ENCODE results near the gene PHYH.
"Not testable (repeated sequence)": the region's sequence is repeated elsewhere in the genome, so short reads cannot be mapped to it uniquely, and the experiment has no call there.

PHYH gene

DNA sequence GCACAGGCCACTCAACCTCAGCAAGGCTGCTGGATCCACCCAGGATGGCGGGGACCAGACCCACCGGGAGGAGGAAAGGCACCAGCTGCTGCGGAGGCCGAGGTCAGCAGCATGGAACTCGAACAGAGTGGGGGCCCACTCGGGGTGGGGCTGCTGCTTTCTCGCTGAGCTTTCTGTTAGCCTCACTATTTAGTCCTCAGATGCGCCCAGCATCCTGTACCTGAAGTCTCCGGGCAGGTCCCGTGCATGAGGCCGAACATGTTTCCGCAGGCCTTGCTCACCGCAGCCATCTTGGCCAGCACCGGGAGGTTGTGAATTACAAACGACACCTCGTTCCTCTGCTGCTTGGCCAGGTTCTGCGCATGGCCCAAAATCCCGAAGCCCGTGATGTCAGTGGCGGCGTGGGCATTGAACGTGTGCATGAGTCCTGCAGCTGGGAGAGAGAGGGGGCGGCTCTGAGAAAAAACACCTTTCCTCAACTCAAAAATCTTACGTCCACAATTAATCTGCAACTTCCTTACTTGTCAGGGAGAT is 22.8 kb upstream of the PHYH start:
- no peak overlapping the region for H3K4me3 ChIP-seq (ENCODE audit: low read depth, low read length)

- H3K4me3 ChIP-seq (ENCODE audit: low read depth, low read length): no peak overlapping the region
These were observed 21.7 kb upstream of the PHYH start for GRCh38 chr10:13321576-13321975.

- no peak overlapping the region for H3K4me3 ChIP-seq (ENCODE audit: low read depth, low read length)
These were observed 19.3 kb upstream of the PHYH start for GRCh38 chr10:13319166-13319565.

- H3K4me3 ChIP-seq (ENCODE audit: low read depth, low read length): no peak overlapping the region
These were observed 17.6 kb upstream of the PHYH start for GRCh38 chr10:13317474-13317873.

DNA sequence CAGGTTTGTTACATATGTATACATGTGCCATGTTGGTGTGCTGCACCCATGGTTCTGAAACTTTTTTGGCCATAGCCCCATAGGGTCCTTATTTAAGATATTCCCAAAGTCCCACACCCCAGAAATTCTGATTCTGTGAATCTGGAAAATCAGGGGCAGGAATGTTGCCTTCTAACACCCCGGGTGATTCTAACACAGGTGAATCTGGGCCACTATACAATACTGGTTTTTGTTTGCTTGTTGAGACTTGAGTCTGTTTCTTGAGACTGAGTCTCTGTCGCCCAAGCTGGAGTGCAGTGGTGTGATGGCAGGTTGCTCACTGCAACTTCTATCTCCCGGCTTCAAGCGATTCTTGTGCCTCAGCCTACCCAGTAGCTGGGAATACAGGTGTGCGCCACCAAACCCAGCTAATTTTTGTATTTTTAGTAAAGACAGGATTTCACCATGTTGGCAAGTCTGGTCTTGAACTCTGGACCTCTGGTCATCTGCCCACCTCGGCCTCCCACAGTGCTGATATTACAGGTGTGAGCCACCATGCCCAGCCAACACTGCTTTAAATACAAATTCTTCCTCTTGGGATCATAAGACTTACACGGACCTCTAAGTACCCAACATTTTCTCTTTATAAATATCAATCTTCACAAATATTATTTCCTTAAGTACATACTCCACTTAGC is 16.9 kb upstream of the PHYH start:
- H3K4me3 ChIP-seq (ENCODE audit: low read depth, low read length): no peak overlapping the region

GRCh38 chr10:13315361-13315760 is 15.5 kb upstream of the PHYH start:
- no peak overlapping the region for H3K4me3 ChIP-seq (ENCODE audit: low read depth, low read length)

GRCh38 chr10:13311177-13311575 is 11.3 kb upstream of the PHYH start:
- no peak overlapping the region for H3K4me3 ChIP-seq (ENCODE audit: low read depth, low read length)

- no peak overlapping the region for H3K4me3 ChIP-seq (ENCODE audit: low read depth, low read length)
These were observed 10.8 kb upstream of the PHYH start for GRCh38 chr10:13310518-13311176.

GRCh38 chr10:13309792-13310191 is 9.9 kb upstream of the PHYH start:
- no peak overlapping the region for H3K4me3 ChIP-seq (ENCODE audit: low read depth, low read length)

DNA sequence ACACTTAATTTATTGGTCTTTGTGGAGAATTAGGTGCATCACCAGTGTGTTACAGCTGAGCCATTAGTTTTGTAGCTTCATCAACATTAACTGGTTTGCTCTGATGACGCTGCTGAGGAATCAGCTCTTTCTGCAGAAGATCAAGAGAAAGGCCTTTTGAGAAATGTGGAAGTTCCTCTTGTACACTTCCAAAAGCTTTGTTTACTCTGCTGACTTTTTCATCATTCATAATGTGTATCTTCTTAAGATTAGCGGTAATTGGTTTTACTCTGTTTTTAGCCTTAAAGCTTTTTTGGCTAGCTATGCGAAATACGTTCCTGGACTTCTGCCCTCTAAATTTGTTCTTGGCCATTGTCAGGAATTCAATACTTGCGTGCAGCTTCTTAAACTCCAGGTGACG is 8.2 kb upstream of the PHYH start:
- no peak overlapping the region for H3K4me3 ChIP-seq (ENCODE audit: low read depth, low read length)

- no peak overlapping the region for H3K4me3 ChIP-seq (ENCODE audit: low read depth, low read length)
These were observed 6.2 kb upstream of the PHYH start for GRCh38 chr10:13306103-13306502.

DNA sequence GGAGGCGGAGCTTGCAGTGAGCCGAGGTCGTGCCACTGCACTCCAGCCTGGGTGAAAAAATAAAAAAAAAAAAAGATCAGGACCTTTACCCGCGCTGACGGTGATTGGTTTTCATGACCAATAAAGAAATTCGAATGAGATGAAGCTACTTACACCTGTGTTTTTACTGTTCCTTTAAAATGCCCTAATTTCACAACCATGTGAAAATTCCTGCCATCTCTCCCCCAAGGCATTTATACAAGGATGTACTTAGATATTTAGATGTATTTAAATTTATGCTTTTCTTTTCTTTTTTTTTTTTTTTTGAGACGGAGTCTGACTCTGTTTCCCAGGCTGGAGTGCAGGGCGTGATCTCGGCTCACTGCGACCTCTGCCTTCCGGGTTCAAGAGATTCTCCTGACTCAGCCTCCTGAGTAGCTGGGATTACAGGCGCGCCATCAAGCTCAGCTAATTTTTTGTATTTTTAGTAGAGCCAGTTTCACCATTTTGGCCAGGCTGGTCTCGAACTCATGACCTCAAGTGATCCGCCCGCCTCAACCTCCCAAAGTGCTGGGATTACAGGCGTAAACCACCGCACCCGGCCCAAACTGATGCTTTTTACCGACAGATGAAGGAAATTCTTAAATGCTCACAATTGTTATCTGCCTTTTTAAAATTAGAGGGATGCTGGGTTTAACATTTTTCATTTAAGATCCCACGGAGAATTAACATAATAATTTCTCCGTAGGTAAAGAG is 3.1 kb upstream of the PHYH start:
- H3K4me3 ChIP-seq (ENCODE audit: low read depth, low read length): no peak overlapping the region

- peak overlapping the region; percentile 43 for H3K4me3 ChIP-seq (ENCODE audit: low read depth, low read length)
These were observed 972 bp downstream of the PHYH start for GRCh38 chr10:13298748-13299436.

- H3K4me3 ChIP-seq (ENCODE audit: low read depth, low read length): no peak overlapping the region
These were observed 3.4 kb downstream of the PHYH start for GRCh38 chr10:13296476-13296875.

DNA sequence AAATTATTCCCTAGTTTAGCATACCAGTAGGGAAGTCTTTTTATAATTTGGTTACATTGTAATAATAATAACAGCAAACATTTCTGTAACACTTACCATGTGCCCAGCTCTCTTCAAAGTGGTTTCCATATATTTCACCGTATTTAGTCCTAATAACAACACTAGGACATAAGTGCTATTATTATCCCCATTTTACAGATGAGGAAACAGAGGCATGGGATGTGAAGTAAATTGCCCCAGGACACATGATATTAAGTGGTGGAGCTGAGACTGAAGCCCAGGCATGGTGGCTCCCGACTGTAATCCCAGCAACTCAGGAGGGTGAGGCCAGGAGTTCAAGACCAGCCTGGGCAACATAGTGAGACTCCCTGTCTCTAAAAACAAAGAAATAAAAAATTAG is 5.1 kb downstream of the PHYH start:
- no peak overlapping the region for H3K4me3 ChIP-seq (ENCODE audit: low read depth, low read length)

- no peak overlapping the region for H3K4me3 ChIP-seq (ENCODE audit: low read depth, low read length)
These were observed 7.8 kb downstream of the PHYH start for GRCh38 chr10:13291821-13292773.

GRCh38 chr10:13291061-13291460 is 8.8 kb downstream of the PHYH start:
- no peak overlapping the region for H3K4me3 ChIP-seq (ENCODE audit: low read depth, low read length)

DNA sequence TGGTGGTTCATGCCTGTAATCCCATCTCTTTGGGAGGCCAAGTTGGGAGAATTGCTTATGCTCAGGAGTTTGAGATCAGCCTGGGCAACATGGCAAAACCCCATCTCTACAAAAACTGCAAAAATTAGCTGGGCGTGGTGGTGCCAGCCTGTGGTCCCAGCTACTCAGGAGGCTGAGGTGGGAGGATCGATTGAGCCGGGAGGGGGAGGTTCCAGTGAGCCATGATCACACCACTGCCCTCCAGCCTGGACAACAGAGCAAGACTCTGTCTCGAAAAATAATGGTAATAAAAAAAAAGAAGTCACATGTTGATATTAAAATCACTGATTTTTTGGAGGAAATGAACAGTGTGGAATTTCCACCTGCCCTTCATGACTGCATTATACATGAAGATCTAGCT is 15.8 kb downstream of the PHYH start:
- H3K4me3 ChIP-seq (ENCODE audit: low read depth, low read length): no peak overlapping the region

- H3K4me3 ChIP-seq (ENCODE audit: low read depth, low read length): not testable (repeated sequence)
These were observed 17.5 kb downstream of the PHYH start for GRCh38 chr10:13282348-13282747.

DNA sequence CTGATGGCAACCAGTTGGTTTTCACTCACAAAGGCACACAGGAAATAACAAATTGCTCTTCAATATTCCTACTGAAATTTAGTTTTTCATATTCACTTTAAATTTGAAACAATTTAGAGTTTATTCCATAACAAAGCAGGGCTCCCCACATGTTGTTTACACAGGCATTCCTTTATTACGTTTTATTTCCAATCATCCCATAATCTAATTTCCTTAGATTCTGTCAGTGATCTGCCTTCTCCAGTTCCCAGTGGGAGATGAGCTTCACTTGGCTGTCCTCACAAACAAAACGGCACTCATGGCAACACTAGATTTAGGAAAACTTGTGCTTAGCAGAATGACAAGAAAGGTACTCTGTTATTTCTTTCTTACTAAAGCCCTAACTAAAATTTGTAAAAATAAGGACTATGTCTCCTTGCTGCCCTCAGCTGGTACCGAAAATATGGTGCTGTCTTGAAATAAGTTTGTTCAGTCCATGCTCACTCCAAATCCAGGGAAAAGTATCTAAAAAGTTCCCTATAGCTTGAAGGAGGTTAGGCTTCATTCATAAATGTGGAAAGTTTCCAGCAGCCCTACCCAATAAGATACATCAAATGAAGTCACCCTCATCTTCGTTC is 23.0 kb downstream of the PHYH start:
- no peak overlapping the region for H3K4me3 ChIP-seq (ENCODE audit: low read depth, low read length)

All from iPS-11a (cell line).